Breast epithelium (tissue), 3 donors: ENCODE measurements around the gene MBD5.

Source experiments
- CTCF ChIP-seq, 3 donors: fragments of 450-650 bp; IDR thresholded peaks; one replicate each; pipeline ENCODE4 v1.5.1; 2016 to 2017; ENCODE audit warnings: antibody characterized with exemption in 3 of 3, mild to moderate bottlenecking in 3 of 3, moderate library complexity in 3 of 3
- POLR2A ChIP-seq: fragments of 450-650 bp; IDR thresholded peaks from one replicate; pipeline ENCODE4 v1.6.1; 2016; ENCODE audit warnings: antibody characterized with exemption, mild to moderate bottlenecking, moderate library complexity
- POLR2AphosphoS5 ChIP-seq, 3 donors: sonication (generic); formaldehyde crosslinking; IDR thresholded peaks; one replicate each; pipeline ENCODE4 v1.6.1; 2017; ENCODE audit warnings: antibody characterized with exemption in 3 of 3

DNA sequence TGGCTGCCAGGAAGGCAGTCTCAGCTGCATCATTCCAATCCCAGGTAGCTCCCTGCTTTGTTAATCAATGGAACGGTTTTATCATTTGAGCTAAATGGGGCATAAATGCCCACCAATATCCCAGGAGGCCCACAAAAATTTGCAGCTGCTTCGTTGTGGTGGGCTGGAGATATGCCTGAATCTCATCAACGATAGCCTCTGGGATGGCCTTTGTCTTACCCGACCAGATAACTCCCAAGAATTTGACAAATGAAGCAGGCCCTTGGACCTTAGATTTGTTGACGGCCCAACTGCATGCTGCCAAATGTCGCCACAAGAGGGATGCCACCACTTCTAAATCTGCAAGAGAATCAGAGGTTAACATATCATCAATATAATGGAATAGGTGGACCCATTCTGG lies 236.4 kb downstream of the MBD5 start:
- TF ChIP-seq POLR2A (no peak), POLR2AphosphoS5 (IDR thresholded peaks at IDR 0.05) (no peak), CTCF (IDR thresholded peaks at IDR 0.05) (no peak)
